Coronary artery (tissue), 2 donors: ENCODE results near the gene TMEM250.

ENCODE experiments used
- DNase-seq: peaks from one replicate; pipeline ENCODE4 v3.0.0-alpha.2; 2017; ENCODE audit warnings: low spot score
- H3K27ac ChIP-seq, 2 donors: fragments of 200-600 bp; sonication (generic); one replicate each; pipeline ENCODE4 v1.5.1; 2016 to 2019
- H3K4me3 ChIP-seq: fragments of 200-600 bp; sonication (generic); 2 replicates; pipeline ENCODE4 v1.5.1; 2016; ENCODE audit warnings: mild to moderate bottlenecking, moderate library complexity
- TF ChIP-seq, protein P1 (sequence below): fragments of 200-600 bp; sonication (generic); IDR thresholded peaks from one replicate; pipeline ENCODE4 v1.5.1; 2019; ENCODE audit warnings: antibody characterized with exemption

The TMEM250 gene

DNA sequence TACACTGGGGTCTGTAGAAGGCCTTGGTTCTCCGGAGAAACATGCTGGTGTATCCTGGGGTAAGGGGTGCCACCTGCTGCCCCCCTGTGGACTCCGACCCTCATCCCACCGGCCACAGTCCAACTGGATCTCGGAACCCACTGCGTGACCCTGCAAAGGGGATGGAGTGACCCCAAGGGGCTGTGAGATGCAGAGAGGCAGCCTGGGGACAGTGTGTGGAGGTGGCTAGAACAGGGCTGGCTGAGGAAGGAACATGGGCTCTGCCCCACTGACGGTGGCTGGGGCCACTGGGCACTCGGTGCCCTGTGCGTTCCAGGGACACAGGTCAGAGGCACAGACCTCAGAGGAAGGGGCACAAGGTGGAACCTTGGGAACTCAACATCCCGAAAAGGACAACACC, 25.9 kb downstream of the TMEM250 start:
- Histone ChIP-seq H3K27ac (peak overlapping the region; percentile 92 to 96), H3K4me3 (peak overlapping the region; percentile 98)
- TF ChIP-seq, protein P1, sequence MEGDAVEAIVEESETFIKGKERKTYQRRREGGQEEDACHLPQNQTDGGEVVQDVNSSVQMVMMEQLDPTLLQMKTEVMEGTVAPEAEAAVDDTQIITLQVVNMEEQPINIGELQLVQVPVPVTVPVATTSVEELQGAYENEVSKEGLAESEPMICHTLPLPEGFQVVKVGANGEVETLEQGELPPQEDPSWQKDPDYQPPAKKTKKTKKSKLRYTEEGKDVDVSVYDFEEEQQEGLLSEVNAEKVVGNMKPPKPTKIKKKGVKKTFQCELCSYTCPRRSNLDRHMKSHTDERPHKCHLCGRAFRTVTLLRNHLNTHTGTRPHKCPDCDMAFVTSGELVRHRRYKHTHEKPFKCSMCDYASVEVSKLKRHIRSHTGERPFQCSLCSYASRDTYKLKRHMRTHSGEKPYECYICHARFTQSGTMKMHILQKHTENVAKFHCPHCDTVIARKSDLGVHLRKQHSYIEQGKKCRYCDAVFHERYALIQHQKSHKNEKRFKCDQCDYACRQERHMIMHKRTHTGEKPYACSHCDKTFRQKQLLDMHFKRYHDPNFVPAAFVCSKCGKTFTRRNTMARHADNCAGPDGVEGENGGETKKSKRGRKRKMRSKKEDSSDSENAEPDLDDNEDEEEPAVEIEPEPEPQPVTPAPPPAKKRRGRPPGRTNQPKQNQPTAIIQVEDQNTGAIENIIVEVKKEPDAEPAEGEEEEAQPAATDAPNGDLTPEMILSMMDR = no peak
- no peak for DNase-seq

DNA sequence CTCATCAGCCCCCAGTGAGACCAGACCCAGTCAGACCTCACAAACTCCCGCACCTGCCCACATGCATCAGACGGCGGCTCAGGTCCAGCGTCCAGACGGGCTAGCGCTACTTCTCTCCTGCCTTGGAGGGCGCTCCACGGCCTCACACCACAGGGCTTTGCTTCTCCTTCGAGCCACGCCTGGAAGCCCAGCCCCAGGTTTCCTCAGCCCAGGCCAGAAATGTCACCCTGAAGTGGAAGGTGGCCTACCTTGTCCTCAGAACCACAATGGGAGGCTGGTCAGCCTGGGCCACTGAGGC, 26.4 kb downstream of the TMEM250 start:
- peak overlapping the region; percentile 98 for H3K4me3 ChIP-seq
- TF ChIP-seq, protein P1 = no peak
- H3K27ac ChIP-seq = peak overlapping the region; percentile 92 to 96
- no peak for DNase-seq

DNA sequence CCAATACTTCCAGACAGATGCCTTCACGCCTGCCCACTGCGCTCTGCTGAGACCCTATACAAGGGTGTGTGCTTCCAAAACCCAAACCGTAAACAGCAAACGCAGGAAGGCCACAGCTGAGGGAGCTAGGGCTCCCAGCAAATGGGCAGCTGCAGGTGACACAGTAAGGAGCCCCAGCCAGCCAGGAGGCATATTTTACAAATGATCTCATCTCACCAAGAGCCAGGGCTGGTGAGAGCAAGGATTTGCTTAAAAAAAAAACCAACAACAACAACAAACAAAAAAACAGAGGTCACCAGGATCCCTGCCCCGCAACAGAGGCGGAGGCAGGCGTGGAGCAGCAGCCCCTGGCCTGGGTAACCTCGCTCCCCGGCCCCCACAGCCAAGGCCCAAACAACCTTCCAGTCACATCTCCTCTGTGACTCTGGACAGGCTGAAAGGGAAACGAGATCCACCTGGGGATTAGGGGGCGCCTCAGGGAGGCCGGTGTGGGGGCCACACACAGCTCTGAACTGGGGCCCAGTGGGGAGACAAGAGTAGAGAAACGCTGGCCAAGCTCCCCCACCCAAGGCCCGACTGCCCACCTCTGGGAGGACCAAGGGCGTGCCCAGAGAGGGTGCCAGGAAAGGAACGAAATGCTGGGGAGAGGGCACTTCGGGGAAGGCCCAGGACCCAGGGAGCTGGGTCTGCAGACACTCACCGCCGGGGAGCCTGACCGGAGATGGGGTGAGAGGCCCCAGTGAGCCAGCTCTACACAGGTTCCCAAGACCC, 26.9 kb downstream of the TMEM250 start:
- TF ChIP-seq, protein P1 = no peak
- Histone ChIP-seq H3K27ac (peak overlapping the region; percentile 92 to 96), H3K4me3 (peak overlapping the region; percentile 98)
- DNase-seq = no peak

DNA sequence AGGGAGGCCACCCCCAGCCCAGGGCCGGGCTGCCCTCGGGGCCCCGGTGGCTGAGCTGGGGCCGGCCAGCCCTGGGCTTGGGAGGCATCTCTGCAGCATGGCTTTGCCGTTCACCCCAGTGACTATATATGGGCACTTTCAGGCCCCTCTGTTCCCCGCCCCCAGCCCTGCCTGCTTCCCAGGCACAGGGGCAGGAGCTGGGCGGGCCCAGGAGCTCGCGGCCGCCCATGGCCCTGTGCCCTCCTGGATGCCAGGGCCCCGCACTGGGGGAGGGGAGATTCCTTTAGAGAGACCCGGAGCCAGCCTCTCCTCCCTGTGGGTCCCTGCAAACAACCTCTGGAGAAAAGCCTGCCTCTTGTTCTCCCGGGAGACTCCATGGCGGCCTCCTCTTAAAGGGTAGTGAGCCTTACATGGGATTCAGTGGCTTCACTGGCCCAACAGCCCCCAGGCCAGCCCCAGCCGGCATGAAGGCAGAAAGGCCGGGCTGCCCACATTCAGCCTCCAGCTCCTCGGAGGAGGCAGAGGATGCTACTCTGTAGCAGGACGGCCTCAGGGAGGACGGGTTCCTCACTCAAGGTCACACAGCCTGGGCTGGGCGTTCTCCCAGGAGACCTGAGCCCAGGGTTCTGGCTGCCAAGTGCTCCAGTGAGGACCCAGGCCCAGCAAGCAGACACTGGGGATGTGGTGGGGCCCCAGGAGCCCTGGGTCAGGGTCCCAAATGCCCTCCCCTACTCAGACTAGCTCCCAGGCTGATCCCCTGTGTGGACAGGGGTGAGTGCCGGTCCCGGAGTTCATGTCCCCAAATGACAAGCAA, 27.7 kb downstream of the TMEM250 start:
- TF ChIP-seq, protein P1 = no peak
- Histone ChIP-seq H3K4me3 (peak overlapping the region; percentile 98), H3K27ac (peak overlapping the region; percentile 92 to 96)
- peak; percentile 87 for DNase-seq

DNA sequence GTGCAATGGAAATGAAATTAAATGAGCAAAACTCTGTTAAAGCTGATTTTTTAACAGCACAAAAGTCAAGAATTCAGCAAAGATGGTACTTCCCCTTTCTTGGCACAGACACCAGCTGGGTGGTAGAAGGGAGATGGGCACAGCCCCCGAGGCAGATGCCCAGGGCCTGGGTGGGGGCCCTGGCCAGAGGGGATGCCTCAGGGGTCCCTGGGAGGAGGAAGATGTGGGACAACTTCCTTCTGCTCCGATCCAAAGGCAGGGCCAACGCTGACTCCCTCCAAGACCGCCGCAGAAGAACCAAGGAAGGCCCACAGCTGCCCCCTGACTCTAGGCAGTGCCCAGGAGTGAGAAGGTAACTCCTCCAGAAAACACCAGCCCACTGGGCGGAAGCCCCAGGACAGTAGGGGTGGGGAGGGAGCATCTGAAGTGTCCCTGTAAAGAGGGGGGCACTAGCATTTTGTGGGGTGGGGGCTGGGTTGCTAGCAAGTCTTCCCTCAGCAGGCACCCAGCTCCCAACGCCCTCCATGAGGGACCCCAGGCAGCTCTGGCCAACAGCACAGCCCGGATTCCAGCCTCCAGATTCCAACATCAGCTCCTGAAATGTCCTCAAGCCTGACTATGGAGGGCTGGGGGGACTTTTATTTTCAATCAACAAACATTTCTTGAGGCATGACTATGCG, 28.5 kb downstream of the TMEM250 start:
- TF ChIP-seq, protein P1 = no peak
- peak overlapping the region; percentile 92 to 96 for H3K27ac ChIP-seq
- peak overlapping the region; percentile 98 for H3K4me3 ChIP-seq
- DNase-seq = no peak

DNA sequence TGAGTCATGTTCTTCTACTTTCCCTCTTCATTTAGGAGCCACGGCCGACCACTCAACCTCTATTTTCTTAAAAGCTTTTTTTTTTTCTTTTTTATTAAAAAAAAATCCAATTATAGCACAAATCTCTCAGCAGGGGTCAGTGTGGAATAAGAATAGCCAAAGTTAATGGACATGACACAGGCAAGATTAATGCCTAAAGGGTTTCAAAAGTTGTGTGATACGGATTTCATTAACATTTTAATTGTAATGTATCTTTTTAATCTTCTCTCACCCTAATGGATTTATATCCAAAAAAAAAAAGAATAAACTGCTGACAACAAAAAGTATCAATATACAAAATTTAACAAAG, 29.0 kb downstream of the TMEM250 start:
- Histone ChIP-seq H3K4me3 (no peak overlapping the region), H3K27ac (peak overlapping the region; percentile 92 to 96)
- no peak for DNase-seq
- TF ChIP-seq, protein P1 = peak; percentile 17
